ENCODE measurements around the gene ZNF511.

Gene ZNF511

GRCh38 chr10:133336577-133337369, 28.1 kb downstream of the ZNF511 start, which contains the start of gene CALY:
TSS of gene CALY (minus strand) at chr10:133336896. CDS start at chr10:133328989, 7,907 bp downstream.
- peak; percentile 94 for DNase-seq

- no peak for DNase-seq
Measured at GRCh38 chr10:133337370-133337725, 28.6 kb downstream of the ZNF511 start.

GRCh38 chr10:133338080-133339071, 29.7 kb downstream of the ZNF511 start:
- DNase-seq, result no peak

GRCh38 chr10:133339708-133340380, 31.1 kb downstream of the ZNF511 start:
- DNase-seq, result no peak

DNA sequence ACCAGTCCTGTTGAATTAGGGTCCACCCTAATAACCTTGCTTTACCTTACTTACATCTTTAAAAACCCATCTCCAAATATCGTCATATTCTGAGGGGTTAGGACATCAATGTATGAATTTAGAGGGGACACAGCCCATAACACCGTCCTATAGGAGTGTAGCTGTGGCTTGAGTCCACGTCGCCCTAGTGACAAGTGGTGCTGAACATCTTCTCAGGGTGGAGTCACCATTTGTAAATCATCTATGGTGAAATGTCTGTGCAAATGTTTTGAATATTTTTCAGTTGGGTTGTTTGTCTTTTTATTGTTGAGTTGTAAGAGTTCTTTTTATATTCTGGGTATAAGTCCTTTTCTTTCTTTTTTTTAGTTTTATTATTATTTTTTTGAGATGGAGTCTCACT, 33.3 kb downstream of the ZNF511 start:
- DNase-seq, result no peak

DNA sequence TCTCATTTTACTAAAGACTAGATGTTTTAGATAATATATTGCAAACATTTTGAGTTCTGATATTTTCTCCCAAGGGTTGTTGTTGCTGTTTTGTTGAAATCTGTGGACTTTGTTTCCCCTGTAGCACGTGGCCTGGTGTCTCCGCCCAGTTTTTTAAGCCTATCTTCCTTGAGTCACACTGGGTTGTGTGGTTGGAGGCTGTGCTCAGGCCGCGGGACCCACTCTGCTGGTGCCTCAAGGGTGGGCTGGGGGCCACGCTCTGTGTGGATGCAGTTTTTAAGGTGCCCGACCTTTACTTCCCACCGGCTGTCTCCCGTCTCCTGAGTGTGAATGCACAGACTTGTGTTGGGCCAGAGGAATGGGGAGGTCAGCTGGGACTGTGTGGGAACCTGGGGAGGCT, 34.2 kb downstream of the ZNF511 start:
- DNase-seq, result no peak

- no peak for DNase-seq
Measured at GRCh38 chr10:133343558-133343957, 34.8 kb downstream of the ZNF511 start.

DNA sequence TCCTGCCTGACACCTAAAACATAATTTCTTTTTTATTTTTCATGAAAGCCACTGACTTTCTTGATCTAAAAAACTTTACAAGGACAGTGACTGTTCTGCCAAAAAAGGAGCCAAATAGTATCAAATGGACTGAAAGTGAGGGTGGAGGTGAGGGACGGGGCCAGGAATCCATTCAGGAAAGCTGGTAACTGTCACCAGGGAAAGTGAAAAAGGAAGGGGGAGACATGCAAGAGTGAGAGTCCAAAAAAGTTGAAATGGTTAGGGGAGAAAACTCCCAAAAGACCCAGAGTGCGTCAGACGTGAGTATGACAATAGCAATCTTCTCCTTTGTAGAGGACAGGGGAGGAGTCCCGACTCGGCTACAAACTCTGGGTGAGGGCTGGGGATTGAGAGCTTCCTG, 35.5 kb downstream of the ZNF511 start:
- no peak for DNase-seq

DNA sequence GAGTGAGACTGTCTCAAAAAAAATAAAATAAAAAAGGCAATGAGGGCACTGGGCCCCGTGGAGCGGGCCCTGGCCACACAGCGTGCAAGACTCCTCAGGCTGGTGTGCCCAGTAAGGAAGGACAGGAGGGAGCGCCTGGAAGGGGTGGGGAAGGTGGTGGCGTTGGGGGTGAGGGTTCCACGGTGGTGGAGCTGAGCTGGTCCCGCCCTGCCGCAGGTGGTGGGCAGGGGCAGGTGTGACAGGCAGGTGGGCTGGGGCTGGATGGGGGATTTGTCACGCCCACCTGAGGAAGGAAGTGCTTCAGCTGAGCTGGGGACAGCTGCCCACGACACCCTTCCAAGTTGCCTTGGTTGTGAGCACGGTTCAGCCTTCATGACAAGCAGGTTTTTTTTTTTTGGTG, 37.7 kb downstream of the ZNF511 start:
- no peak for DNase-seq

DNA sequence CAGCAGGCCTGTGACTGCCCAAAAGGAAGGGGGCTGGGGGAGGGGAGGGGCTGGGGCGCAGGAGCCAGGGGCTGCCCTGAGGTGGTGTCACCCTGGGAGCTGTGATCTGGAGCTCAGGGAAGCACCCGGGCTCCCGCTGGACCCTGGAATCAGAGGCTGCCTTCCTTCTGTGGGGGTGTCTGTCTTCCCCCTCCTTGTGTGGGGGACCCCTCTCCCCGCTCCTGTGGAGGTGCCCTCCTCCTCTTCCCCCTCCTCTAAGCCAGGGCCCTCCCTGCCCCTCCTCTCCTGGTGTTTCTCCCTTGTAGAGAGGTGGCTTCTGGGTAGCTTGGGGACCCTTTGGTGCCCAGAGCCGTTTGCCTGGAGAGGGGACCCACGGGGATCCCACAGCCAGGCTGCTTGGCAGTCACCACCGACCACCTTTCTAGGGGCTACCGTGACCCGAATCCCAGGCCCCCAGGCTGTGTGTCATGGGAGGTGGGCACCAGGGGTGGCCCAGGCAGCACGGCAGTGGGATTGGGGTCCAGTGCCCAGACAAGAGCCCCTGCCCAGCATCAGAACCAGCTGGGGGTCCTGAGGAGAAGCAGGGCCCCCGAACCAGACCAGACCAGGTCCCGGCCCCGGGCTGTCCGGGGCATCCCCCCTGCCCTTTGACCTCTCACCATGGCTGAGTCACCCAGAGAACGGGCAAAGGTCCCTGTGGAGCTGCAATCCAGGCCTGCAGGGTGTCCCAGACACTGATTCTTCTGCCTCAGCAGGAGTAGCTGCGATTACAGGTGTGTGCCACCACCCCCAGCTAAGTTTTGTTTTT, 39.2 kb downstream of the ZNF511 start:
- no peak for DNase-seq

- DNase-seq, result no peak
Measured at GRCh38 chr10:133349160-133349568, 40.5 kb downstream of the ZNF511 start.

- no peak for DNase-seq
Measured at GRCh38 chr10:133349577-133350011, 40.9 kb downstream of the ZNF511 start.

DNA sequence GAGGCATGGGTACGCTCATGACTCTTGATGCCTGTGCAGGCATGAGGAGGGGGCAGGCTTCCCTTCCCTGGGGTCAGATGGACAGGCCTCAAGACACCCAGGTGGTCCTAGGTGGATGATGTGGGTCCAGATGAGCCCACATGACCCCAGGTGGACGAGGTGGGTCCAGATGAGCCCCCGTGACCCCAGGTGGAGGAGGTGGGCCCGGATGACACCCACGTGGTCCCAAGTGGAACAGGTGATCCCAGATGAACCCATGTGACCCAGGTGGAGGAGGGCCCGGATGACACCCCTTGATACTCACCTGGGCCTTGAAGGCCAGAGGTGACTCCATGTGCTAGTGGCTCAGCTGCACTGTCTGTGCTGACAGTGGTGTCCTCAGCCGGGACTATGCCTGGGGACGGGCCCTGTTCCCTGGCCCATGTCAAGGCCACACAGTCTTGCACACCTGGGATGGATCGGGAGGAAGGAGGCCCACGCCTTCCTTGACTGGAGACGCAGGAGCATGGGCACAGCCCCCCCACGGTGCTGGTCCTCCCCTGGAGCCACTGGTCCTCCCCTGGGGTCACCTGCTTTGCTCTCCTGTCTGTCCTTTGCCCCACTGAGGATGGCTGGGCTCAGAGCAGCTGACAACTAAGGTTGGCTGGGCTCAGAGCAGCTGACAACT, 41.7 kb downstream of the ZNF511 start:
- no peak for DNase-seq

- no peak for DNase-seq
Measured at GRCh38 chr10:133350950-133351329, 42.2 kb downstream of the ZNF511 start.

- no peak for DNase-seq
Measured at GRCh38 chr10:133351408-133352318, 42.9 kb downstream of the ZNF511 start.

GRCh38 chr10:133353202-133353959, 44.7 kb downstream of the ZNF511 start:
- no peak for DNase-seq

- DNase-seq, result no peak
Measured at GRCh38 chr10:133353988-133354605, 45.4 kb downstream of the ZNF511 start.

DNA sequence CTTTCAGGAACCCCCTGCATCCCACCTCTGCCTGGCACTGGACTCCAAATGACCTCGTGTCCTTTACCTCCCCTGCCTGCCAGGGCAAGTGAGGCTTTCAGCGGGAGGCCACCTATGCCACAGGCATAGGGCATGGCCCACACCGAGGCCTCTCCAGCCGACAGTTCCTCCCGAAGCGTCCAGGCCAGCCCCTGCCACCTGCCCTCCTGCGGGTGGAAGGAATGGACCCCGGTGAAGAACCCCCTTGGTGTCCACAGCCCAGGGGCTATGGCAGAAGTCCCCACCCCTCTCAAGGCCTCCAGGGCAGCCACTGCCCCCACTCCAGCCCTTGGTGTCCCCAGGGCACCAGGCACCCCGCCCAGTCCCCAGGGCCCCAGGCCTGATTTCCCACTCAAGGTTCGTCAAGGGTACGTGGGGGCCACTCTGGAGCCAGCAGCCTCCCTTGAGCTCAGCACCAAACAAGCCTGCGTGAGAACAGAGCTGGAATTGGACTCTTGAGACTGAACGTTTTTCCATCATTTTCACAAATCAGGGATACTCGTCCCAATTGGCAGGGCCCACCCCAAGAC, 46.0 kb downstream of the ZNF511 start:
- no peak for DNase-seq

- DNase-seq, result no peak
Measured at GRCh38 chr10:133355266-133355665, 46.6 kb downstream of the ZNF511 start.

Measured in central memory CD4-positive, alpha-beta T cell (primary cell).